Measurements from ENCODE around the gene RNPS1.
A peak's percentile ranks its signal among the peaks of the same experiment; 100 is the strongest.
"Not testable (repeated sequence)": the region's sequence is repeated elsewhere in the genome, so short reads cannot be mapped to it uniquely, and the experiment has no call there.

RNPS1 gene

GRCh38 chr16:2253293-2253692, 14.6 kb downstream of the RNPS1 start:
- DNase-seq, result no peak

- no peak for DNase-seq
These were observed 15.1 kb downstream of the RNPS1 start for GRCh38 chr16:2252806-2253148.

- peak; percentile 92 for DNase-seq
These were observed 16.4 kb downstream of the RNPS1 start, which contains the start of gene ECI1 for GRCh38 chr16:2251296-2252111. Gene ECI1, minus strand, starts transcription at chr16:2251587. Its CDS starts 21 bp downstream, at chr16:2251566.

GRCh38 chr16:2250652-2251295, 17.2 kb downstream of the RNPS1 start:
- DNase-seq, result peak; percentile 76

GRCh38 chr16:2246301-2246885, 21.5 kb downstream of the RNPS1 start:
- no peak for DNase-seq

- no peak for DNase-seq
These were observed 22.8 kb downstream of the RNPS1 start for GRCh38 chr16:2244926-2245795.

- DNase-seq, result no peak
These were observed 23.6 kb downstream of the RNPS1 start for GRCh38 chr16:2244301-2244700.

GRCh38 chr16:2243781-2244180, 24.1 kb downstream of the RNPS1 start:
- DNase-seq, result no peak

- no peak for DNase-seq
These were observed 24.8 kb downstream of the RNPS1 start for GRCh38 chr16:2243031-2243528.

- no peak for DNase-seq
These were observed 25.3 kb downstream of the RNPS1 start for GRCh38 chr16:2242598-2242997.

- not testable (repeated sequence) for DNase-seq
These were observed 27.6 kb downstream of the RNPS1 start for GRCh38 chr16:2240331-2240730.

GRCh38 chr16:2238838-2239675, 28.9 kb downstream of the RNPS1 start:
- DNase-seq, result no peak

GRCh38 chr16:2238150-2238837, 29.6 kb downstream of the RNPS1 start:
- no peak for DNase-seq

- DNase-seq, result no peak
These were observed 30.3 kb downstream of the RNPS1 start for GRCh38 chr16:2237493-2238149.

- DNase-seq, result no peak
These were observed 30.8 kb downstream of the RNPS1 start for GRCh38 chr16:2237102-2237482.

- peak; percentile 64 for DNase-seq
These were observed 31.4 kb downstream of the RNPS1 start, which contains the start of gene DNASE1L2 for GRCh38 chr16:2236337-2237101. Gene DNASE1L2, plus strand, starts transcription at chr16:2236444. Its CDS starts 373 bp downstream, at chr16:2236817.

GRCh38 chr16:2235695-2236336, 32.1 kb downstream of the RNPS1 start:
- no peak for DNase-seq

GRCh38 chr16:2235234-2235651, 32.7 kb downstream of the RNPS1 start:
- DNase-seq, result no peak

GRCh38 chr16:2234813-2235170, 33.1 kb downstream of the RNPS1 start:
- no peak for DNase-seq

All from activated CD8-positive, alpha-beta memory T cell treated with anti-CD3 and anti-CD28 coated beads for 24 hours (primary cell).